WI38 (cell line): Measurements from ENCODE around the gene IQCF2.

Experiments
- H3K4me3 ChIP-seq: 2 replicates; pipeline ENCODE4 v1.5.1; 2011; ENCODE audit warnings: low read depth, mild to moderate bottlenecking, control low read depth, low read length
- CTCF ChIP-seq: IDR thresholded peaks from 2 replicates; pipeline ENCODE4 v1.5.1; 2012; ENCODE audit warnings: low read depth, mild to moderate bottlenecking, control low read depth, low read length

Gene IQCF2

GRCh38 chr3:51879937-51880336 is 18.5 kb downstream of the IQCF2 start:
- no peak overlapping the region for H3K4me3 ChIP-seq
- TF ChIP-seq CTCF: no peak

GRCh38 chr3:51886447-51886846 is 25.0 kb downstream of the IQCF2 start:
- no peak for TF ChIP-seq CTCF
- no peak overlapping the region for H3K4me3 ChIP-seq

GRCh38 chr3:51887620-51888019 is 26.2 kb downstream of the IQCF2 start:
- TF ChIP-seq CTCF: no peak
- H3K4me3 ChIP-seq: no peak overlapping the region

GRCh38 chr3:51888463-51889105 is 27.2 kb downstream of the IQCF2 start:
- no peak for TF ChIP-seq CTCF
- H3K4me3 ChIP-seq: no peak overlapping the region

- H3K4me3 ChIP-seq: no peak overlapping the region
- TF ChIP-seq CTCF: no peak
These were observed 30.0 kb downstream of the IQCF2 start for GRCh38 chr3:51891242-51892039.

- no peak for TF ChIP-seq CTCF
- no peak overlapping the region for H3K4me3 ChIP-seq
These were observed 33.0 kb downstream of the IQCF2 start for GRCh38 chr3:51894391-51894790.

GRCh38 chr3:51894939-51895338 is 33.5 kb downstream of the IQCF2 start:
- no peak for TF ChIP-seq CTCF
- no peak overlapping the region for H3K4me3 ChIP-seq
